Keratinocyte (primary cell): ENCODE data around the gene PTPRR. TPM values are rescaled to one million over a fixed set of nuclear protein-coding genes. Genes with fewer than 3 reads are reported as not detected.

Experiments used
- DNase-seq: peaks from one replicate; pipeline ENCODE4 v3.0.0-alpha.2; 2011; ENCODE audit warnings: low read depth, missing footprints, low spot score
- FAIRE-seq: peaks from 2 replicates; lab custom pipeline; 2011; peaks lifted over from hg19 to GRCh38; lab: Jason Lieb, UNC
- H2AFZ ChIP-seq: 2 replicates; pipeline ENCODE4 v1.6.0; 2012; ENCODE audit warnings: low read length, control low read depth, inconsistent platforms; ENCODE audit not compliant: control insufficient read depth
- H3K27ac ChIP-seq: 2 replicates; pipeline ENCODE4 v1.5.1; 2011; ENCODE audit warnings: low read length; ENCODE audit not compliant: control insufficient read depth, insufficient read depth
- H3K27me3 ChIP-seq: 3 replicates; pipeline ENCODE4 v1.6.0; 2011; ENCODE audit warnings: low read length; ENCODE audit not compliant: control insufficient read depth, insufficient read depth; ENCODE audit errors: extremely low read depth
- H3K36me3 ChIP-seq, 2 experiments: 2 replicates in 1 of 2; 3 replicates in 1 of 2; pipeline ENCODE4 v1.5.1; 2011; ENCODE audit warnings: low read length in 2 of 2, mild to moderate bottlenecking in 1 of 2; ENCODE audit not compliant: control insufficient read depth in 2 of 2, insufficient read depth in 2 of 2; ENCODE audit errors: extremely low read depth in 1 of 2
- H3K4me1 ChIP-seq: 3 replicates; pipeline ENCODE4 v1.5.1; 2011; ENCODE audit warnings: low read length; ENCODE audit not compliant: control insufficient read depth, insufficient read depth; ENCODE audit errors: extremely low read depth
- H3K4me2 ChIP-seq: 3 replicates; pipeline ENCODE4 v1.6.0; 2011; ENCODE audit warnings: low read depth, low read length; ENCODE audit not compliant: control insufficient read depth, insufficient read depth; ENCODE audit errors: extremely low read depth
- H3K4me3 ChIP-seq, 3 experiments: fragments of 200-600 bp in 1 of 3; sonication (generic) in 1 of 3; 2 replicates in 2 of 3; 3 replicates in 1 of 3; pipeline ENCODE4 v1.5.1; 2011 to 2016; ENCODE audit warnings: low read length in 3 of 3, mild to moderate bottlenecking in 3 of 3, control low read depth in 2 of 3, inconsistent platforms in 1 of 3, low read depth in 1 of 3, mixed read lengths in 1 of 3, mixed run types in 1 of 3, moderate library complexity in 1 of 3; ENCODE audit not compliant: control insufficient read depth in 2 of 3, insufficient read depth in 2 of 3; ENCODE audit errors: extremely low read depth in 1 of 3
- H3K79me2 ChIP-seq: 2 replicates; pipeline ENCODE4 v1.6.0; 2012; ENCODE audit warnings: low read length; ENCODE audit not compliant: control insufficient read depth, insufficient read depth
- H3K9ac ChIP-seq: 3 replicates; pipeline ENCODE4 v1.6.0; 2011; ENCODE audit warnings: low read length; ENCODE audit not compliant: control insufficient read depth, insufficient read depth; ENCODE audit errors: extremely low read depth
- H3K9me1 ChIP-seq: 3 replicates; pipeline ENCODE4 v1.6.0; 2011; ENCODE audit warnings: low read length; ENCODE audit not compliant: control insufficient read depth, insufficient read depth; ENCODE audit errors: extremely low read depth
- H3K9me3 ChIP-seq: 2 replicates; pipeline ENCODE4 v1.5.1; 2012; ENCODE audit warnings: low read depth, low read length; ENCODE audit not compliant: control insufficient read depth
- H4K20me1 ChIP-seq: 3 replicates; pipeline ENCODE4 v1.6.0; 2011; ENCODE audit warnings: low read length; ENCODE audit not compliant: control insufficient read depth, insufficient read depth; ENCODE audit errors: extremely low read depth
- EZH2 ChIP-seq: IDR thresholded peaks from one replicate; pipeline ENCODE4 v1.6.1; 2012; ENCODE audit warnings: inconsistent platforms, mild to moderate bottlenecking, low read length, moderate library complexity
- dilution Hi-C: fragments of 300-500 bp; cut with MboI; formaldehyde crosslinking; loops from one replicate; pipeline ENCODE4 v1.7.0; 2020; ENCODE audit warnings: low sequenced_read_pairs; ENCODE audit not compliant: extremely low pct_ligation_motif_present
- polyA plus RNA-seq, 5 experiments: library from polyadenylated mRNA; depleted of rRNA in 3 of 5; stranded (reverse) in 3 of 5; stranded (forward) in 1 of 5; unstranded in 1 of 5; fragments of >200 nt; gene quantifications; 1 replicate in 1 of 5; 2 replicates in 3 of 5; 3 replicates in 1 of 5; pipeline versions ENCODE4 v1.2.1 to v1.2.3, GENCODE V29; 2011 to 2012; ENCODE audit warnings: missing spikeins in 2 of 5, low read depth in 1 of 5, low replicate concordance in 1 of 5
- TF ChIP-seq, protein P1 (sequence below), 3 experiments: IDR thresholded peaks in 1 of 3; conservative IDR thresholded peaks in 1 of 3; optimal IDR thresholded peaks in 1 of 3; 2 replicates in 2 of 3; 3 replicates in 1 of 3; pipeline versions ENCODE3 to v1.5.1; 2011; ENCODE audit warnings: low read length in 3 of 3, mild to moderate bottlenecking in 3 of 3, moderate library complexity in 2 of 3, control low read depth in 1 of 3, inconsistent platforms in 1 of 3; ENCODE audit not compliant: insufficient read depth in 2 of 3; ENCODE audit errors: extremely low read depth in 1 of 3

PTPRR gene
- polyA plus RNA-seq, 1 donor (not counting 4 experiments of a cell fraction or from before 2014, with no cell fraction given), result 3.1 TPM

GRCh38 chr12:70643939-70644338 is 276.6 kb downstream of the PTPRR start:
- FAIRE-seq (no peak), DNase-seq (no peak)
- H3K9ac ChIP-seq, result no peak overlapping the region
- no peaks in the 10 kb centered on the region for H3K79me2 ChIP-seq
- H2AFZ ChIP-seq, result no peak overlapping the region
- no peak overlapping the region for H3K4me2 ChIP-seq
- no peaks in the 10 kb centered on the region for H3K9me3 ChIP-seq
- no peak overlapping the region for H3K4me3 ChIP-seq
- H4K20me1 ChIP-seq, result no peaks in the 10 kb centered on the region
- H3K4me1 ChIP-seq, result peaks cover 43% of the 10 kb centered on the region
- H3K9me1 ChIP-seq, result no peaks in the 10 kb centered on the region
- no peak overlapping the region for H3K27ac ChIP-seq
- H3K27me3 ChIP-seq, result no peaks in the 10 kb centered on the region
- no peaks in the 10 kb centered on the region for H3K36me3 ChIP-seq
- TF ChIP-seq, protein P1, sequence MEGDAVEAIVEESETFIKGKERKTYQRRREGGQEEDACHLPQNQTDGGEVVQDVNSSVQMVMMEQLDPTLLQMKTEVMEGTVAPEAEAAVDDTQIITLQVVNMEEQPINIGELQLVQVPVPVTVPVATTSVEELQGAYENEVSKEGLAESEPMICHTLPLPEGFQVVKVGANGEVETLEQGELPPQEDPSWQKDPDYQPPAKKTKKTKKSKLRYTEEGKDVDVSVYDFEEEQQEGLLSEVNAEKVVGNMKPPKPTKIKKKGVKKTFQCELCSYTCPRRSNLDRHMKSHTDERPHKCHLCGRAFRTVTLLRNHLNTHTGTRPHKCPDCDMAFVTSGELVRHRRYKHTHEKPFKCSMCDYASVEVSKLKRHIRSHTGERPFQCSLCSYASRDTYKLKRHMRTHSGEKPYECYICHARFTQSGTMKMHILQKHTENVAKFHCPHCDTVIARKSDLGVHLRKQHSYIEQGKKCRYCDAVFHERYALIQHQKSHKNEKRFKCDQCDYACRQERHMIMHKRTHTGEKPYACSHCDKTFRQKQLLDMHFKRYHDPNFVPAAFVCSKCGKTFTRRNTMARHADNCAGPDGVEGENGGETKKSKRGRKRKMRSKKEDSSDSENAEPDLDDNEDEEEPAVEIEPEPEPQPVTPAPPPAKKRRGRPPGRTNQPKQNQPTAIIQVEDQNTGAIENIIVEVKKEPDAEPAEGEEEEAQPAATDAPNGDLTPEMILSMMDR (optimal IDR thresholded peaks at IDR 0.05 in 1 of 3, IDR thresholded peaks at IDR 0.05 in 1 of 3, conservative IDR thresholded peaks at IDR 0.05 in 1 of 3; ENCODE audit: extremely low read depth in 1 of 3, insufficient read depth in 2 of 3, low read length in 3 of 3), result no peak
- TF ChIP-seq EZH2, result no peak
- dilution Hi-C loops, result no loop called here

GRCh38 chr12:70641691-70642090 is 278.8 kb downstream of the PTPRR start:
- Histone ChIP-seq H3K27me3 (no peaks in the 10 kb centered on the region), H4K20me1 (no peaks in the 10 kb centered on the region), H3K9me1 (no peaks in the 10 kb centered on the region), H3K9me3 (no peaks in the 10 kb centered on the region), H2AFZ (no peak overlapping the region), H3K36me3 (no peaks in the 10 kb centered on the region), H3K27ac (no peak overlapping the region), H3K4me3 (no peak overlapping the region), H3K4me1 (peaks cover 31% of the 10 kb centered on the region), H3K4me2 (no peak overlapping the region), H3K79me2 (no peaks in the 10 kb centered on the region), H3K9ac (no peak overlapping the region)
- DNase-seq (no peak), FAIRE-seq (no peak)
- TF ChIP-seq, protein P1 (optimal IDR thresholded peaks at IDR 0.05 in 1 of 3, IDR thresholded peaks at IDR 0.05 in 1 of 3, conservative IDR thresholded peaks at IDR 0.05 in 1 of 3; ENCODE audit: extremely low read depth in 1 of 3, insufficient read depth in 2 of 3, low read length in 3 of 3), result no peak
- TF ChIP-seq EZH2, result no peak
- dilution Hi-C loops, result no loop called here
